Thoracic aorta (tissue), 2 donors: Measurements from ENCODE around the gene PHF12. TPM values are rescaled to one million over a fixed set of nuclear protein-coding genes. Genes with fewer than 3 reads are reported as not detected.
"Not testable (repeated sequence)": the region's sequence is repeated elsewhere in the genome, so short reads cannot be mapped to it uniquely, and the experiment has no call there.

Source experiments
- ATAC-seq: fragments of 150-250 bp; one replicate; pipeline ENCODE4 v1.8.0; 2017; ENCODE audit warnings: low read depth; ENCODE audit not compliant: insufficient number of reproducible peaks, low FRiP score
- DNase-seq: peaks from one replicate; pipeline ENCODE4 v3.0.0-alpha.2; 2020; ENCODE audit warnings: low spot score
- H3K27ac ChIP-seq, 2 donors: fragments of 200-600 bp; sonication (generic); 1 replicate in 1 of 2; 2 replicates in 1 of 2; pipeline ENCODE4 v1.5.1; 2016; ENCODE audit warnings: mild to moderate bottlenecking in 2 of 2, moderate library complexity in 2 of 2
- H3K27me3 ChIP-seq: fragments of 200-600 bp; sonication (generic); replicated peaks from 2 replicates; pipeline ENCODE4 v1.6.0; 2016; ENCODE audit warnings: mild to moderate bottlenecking; ENCODE audit not compliant: insufficient read depth
- H3K36me3 ChIP-seq: fragments of 200-600 bp; sonication (generic); one replicate; pipeline ENCODE4 v1.5.1; 2016
- H3K4me1 ChIP-seq, 2 donors: fragments of 200-600 bp; sonication (generic); 1 replicate in 1 of 2; 2 replicates in 1 of 2; pipeline versions ENCODE4 v1.5.1 to v1.6.0; 2016; ENCODE audit warnings: low read depth in 2 of 2, mild to moderate bottlenecking in 1 of 2; ENCODE audit not compliant: control insufficient read depth in 1 of 2
- H3K4me3 ChIP-seq: fragments of 200-600 bp; sonication (generic); 2 replicates; pipeline ENCODE4 v1.5.1; 2016; ENCODE audit warnings: mild to moderate bottlenecking
- H3K9me3 ChIP-seq: fragments of 200-600 bp; sonication (generic); 2 replicates; pipeline ENCODE4 v1.5.1; 2016
- total RNA-seq, 2 donors: library from RNA; depleted of rRNA; stranded (reverse); fragments of >200 nt; gene quantifications; one replicate each; pipeline versions ENCODE4 v1.1.0 to v1.2.3, GENCODE V29; 2016
- TF ChIP-seq, protein P1 (sequence below): fragments of 200-600 bp; sonication (generic); IDR thresholded peaks from one replicate; pipeline ENCODE4 v1.5.1; 2019; ENCODE audit warnings: antibody characterized with exemption

Gene PHF12
- total RNA-seq, 2 donors from 2014 or later: 46.4 to 99.4 TPM

DNA sequence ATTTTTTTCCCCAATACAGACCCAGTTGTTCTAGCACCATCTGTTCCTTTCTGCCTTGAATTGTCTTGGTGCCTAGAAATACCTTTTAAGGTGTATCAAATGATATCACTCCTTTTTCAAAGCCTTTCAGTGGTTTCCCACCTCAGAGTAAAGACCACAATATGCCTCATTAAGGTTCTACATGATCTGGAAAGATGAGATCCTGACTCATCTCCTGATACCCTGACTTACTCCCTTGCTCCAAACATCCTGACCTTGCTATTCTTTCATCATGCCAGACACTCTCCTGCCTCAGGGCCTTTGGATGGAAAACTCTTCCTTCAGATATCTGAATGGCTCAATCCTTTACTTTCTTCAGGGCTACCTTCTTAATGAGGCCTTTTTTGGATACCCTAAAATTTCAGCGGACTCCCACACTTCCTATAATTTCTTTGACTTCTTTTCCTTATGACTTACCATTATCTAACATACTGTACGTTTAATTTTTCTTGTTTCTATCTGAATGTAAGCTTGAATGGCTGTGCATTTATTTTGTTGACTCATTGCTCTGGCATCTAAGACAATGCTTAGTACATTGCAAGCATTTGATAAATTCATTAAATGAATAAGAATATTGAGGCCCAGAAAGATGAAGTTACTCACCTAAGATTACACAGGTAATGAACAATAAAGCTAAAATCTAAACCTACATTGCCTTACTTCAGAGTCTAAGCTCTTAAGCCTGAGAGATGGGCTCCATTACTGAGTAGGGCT lies 73.0 kb downstream of the PHF12 start:
- DNase-seq (no peak), ATAC-seq (no peak)
- no peaks in the 10 kb centered on the region for H3K9me3 ChIP-seq
- H3K4me3 ChIP-seq: no peak overlapping the region
- H3K27ac ChIP-seq: no peak overlapping the region
- no peaks in the 10 kb centered on the region for H3K4me1 ChIP-seq
- H3K36me3 ChIP-seq: peaks cover 47% of the 10 kb centered on the region
- TF ChIP-seq, protein P1, sequence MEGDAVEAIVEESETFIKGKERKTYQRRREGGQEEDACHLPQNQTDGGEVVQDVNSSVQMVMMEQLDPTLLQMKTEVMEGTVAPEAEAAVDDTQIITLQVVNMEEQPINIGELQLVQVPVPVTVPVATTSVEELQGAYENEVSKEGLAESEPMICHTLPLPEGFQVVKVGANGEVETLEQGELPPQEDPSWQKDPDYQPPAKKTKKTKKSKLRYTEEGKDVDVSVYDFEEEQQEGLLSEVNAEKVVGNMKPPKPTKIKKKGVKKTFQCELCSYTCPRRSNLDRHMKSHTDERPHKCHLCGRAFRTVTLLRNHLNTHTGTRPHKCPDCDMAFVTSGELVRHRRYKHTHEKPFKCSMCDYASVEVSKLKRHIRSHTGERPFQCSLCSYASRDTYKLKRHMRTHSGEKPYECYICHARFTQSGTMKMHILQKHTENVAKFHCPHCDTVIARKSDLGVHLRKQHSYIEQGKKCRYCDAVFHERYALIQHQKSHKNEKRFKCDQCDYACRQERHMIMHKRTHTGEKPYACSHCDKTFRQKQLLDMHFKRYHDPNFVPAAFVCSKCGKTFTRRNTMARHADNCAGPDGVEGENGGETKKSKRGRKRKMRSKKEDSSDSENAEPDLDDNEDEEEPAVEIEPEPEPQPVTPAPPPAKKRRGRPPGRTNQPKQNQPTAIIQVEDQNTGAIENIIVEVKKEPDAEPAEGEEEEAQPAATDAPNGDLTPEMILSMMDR: no peak
- H3K27me3 ChIP-seq: no peaks in the 10 kb centered on the region

DNA sequence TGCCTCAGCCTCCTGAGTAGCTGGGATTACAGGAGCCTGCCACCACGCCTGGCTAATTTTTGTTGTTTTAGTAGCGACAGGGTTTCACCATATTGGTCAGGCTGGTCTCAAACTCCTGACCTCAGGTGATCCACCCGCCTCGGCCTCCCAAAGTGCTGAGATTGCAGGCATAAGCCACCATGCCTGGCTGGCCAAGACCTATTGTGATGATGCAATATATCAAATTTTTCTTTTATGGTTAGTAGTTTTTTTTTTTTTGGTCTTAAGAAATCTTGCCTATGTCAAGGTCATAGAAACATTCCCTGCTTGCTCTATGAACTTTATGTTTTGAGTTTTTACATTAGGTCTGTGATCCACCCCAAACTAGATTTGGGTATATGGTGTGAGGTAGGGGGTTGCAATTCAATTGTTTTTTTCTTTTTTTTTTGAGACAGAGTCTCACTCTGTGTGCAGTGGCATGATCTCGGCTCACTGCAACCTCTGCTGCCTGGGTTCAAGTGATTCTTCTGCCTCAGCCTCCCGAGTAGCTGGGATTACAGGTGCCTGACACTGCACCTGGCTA lies 74.1 kb downstream of the PHF12 start:
- H3K27me3 ChIP-seq, H3K27ac ChIP-seq, H3K4me1 ChIP-seq, H3K9me3 ChIP-seq, H3K4me3 ChIP-seq, ATAC-seq, DNase-seq: not testable (repeated sequence)
- peaks cover 37% of the 10 kb centered on the region for H3K36me3 ChIP-seq

DNA sequence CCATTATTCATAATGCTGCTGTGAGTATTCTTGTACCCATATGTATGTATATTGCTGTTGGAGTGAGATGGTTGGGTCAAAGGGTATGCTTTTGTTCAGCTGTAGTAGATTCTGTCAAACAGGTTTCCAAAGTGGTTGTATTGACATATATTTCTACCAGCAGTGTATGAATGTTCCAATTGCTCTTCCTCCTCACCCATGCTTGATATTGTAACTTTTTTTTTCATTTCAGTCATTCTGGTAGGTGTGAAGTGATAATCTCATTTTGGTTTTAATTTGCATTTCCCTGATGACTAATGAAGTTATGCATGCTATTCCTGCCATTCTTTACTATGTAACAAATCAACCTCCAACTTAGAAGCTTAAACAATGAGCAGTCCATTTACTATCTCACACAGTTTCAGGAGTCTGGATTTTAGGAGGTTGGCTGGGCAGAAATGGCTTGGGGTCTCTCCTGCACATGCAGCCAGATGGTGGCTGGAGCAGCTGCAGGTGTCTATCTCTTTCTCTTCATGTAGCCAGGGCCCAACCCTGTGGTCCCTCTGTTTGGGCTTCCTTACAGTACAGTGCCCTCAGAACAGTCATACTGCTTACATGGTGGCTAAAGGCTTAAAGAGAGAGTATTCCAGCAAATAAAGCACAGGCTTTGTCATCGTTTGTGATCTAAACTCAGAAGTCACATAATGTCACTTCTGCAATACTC lies 75.3 kb downstream of the PHF12 start:
- ATAC-seq (no peak), DNase-seq (no peak)
- Histone ChIP-seq H3K4me1 (no peaks in the 10 kb centered on the region), H3K27me3 (no peaks in the 10 kb centered on the region), H3K27ac (no peak overlapping the region), H3K36me3 (peaks cover 25% of the 10 kb centered on the region), H3K4me3 (no peak overlapping the region), H3K9me3 (no peaks in the 10 kb centered on the region)
- TF ChIP-seq, protein P1: no peak

DNA sequence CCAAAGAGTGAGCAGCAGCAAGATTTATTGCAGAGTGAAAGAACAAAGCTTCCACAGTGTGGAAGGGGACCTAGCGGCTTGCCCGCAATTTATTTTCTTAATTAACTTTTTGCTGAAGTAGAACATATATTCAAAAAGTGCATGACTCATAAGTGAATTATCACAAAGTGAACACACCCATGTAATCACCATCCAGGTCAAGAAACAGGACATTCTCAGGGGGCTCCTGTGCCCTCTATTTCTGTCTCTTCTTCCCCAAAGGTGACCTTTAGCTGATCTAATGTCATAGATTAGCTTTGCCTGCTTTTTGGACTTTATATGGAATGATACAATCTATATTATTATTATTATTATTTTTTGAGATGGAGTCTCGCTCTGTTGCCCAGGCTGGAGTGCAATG lies 76.6 kb downstream of the PHF12 start:
- ATAC-seq: no peak
- Histone ChIP-seq H3K27me3 (no peaks in the 10 kb centered on the region), H3K4me3 (no peak overlapping the region), H3K9me3 (no peaks in the 10 kb centered on the region), H3K27ac (no peak overlapping the region), H3K4me1 (no peaks in the 10 kb centered on the region), H3K36me3 (peaks cover 12% of the 10 kb centered on the region)
- TF ChIP-seq, protein P1: no peak
- DNase-seq: no peak

- no peak overlapping the region for H3K27ac ChIP-seq
- no peaks in the 10 kb centered on the region for H3K27me3 ChIP-seq
- peaks cover 3% of the 10 kb centered on the region for H3K36me3 ChIP-seq
- no peak overlapping the region for H3K4me3 ChIP-seq
- ATAC-seq (no peak), DNase-seq (no peak)
- TF ChIP-seq, protein P1: no peak
- no peaks in the 10 kb centered on the region for H3K9me3 ChIP-seq
- no peaks in the 10 kb centered on the region for H3K4me1 ChIP-seq
Observed at GRCh38 chr17:28873839-28874238, 77.5 kb downstream of the PHF12 start.
